CD4-positive, CD25-positive, alpha-beta regulatory T cell (primary cell): ENCODE measurements around the gene RELB. TPM values are rescaled to one million over a fixed set of nuclear protein-coding genes. Genes with fewer than 3 reads are reported as not detected.

ENCODE experiments used
- ATAC-seq, 2 donors: fragments of 150-1000 bp; cut with Tn5 transposase; one replicate each; pipeline ENCODE4 v1.10.0; 2021; ENCODE audit warnings: low read depth in 2 of 2, moderate number of reproducible peaks in 2 of 2, moderate library complexity in 1 of 2
- DNase-seq, 3 donors: peaks; one replicate each; pipeline versions ENCODE4 v3.0.0 to v3.0.0-alpha.2; 2012 to 2022; ENCODE audit warnings: mixed read lengths in 1 of 3
- H3K27ac ChIP-seq: one replicate; pipeline ENCODE4 v1.7.0; 2013; ENCODE audit warnings: mild to moderate bottlenecking, low read length; ENCODE audit not compliant: insufficient read depth, poor library complexity, severe bottlenecking
- H3K27me3 ChIP-seq: one replicate; pipeline ENCODE4 v1.7.0; 2013; ENCODE audit warnings: low read length; ENCODE audit not compliant: control insufficient read depth, insufficient read depth
- H3K36me3 ChIP-seq: one replicate; pipeline ENCODE4 v1.7.0; 2013; ENCODE audit warnings: mild to moderate bottlenecking, low read length, moderate library complexity; ENCODE audit not compliant: control insufficient read depth, insufficient read depth
- H3K4me1 ChIP-seq: 2 replicates; pipeline ENCODE4 v1.7.0; 2013; ENCODE audit warnings: mild to moderate bottlenecking, low read length; ENCODE audit not compliant: insufficient read depth, control insufficient read depth, poor library complexity, severe bottlenecking
- H3K4me3 ChIP-seq: one replicate; pipeline ENCODE4 v1.7.0; 2013; ENCODE audit warnings: low read depth, mild to moderate bottlenecking, low read length, moderate library complexity
- H3K9me3 ChIP-seq, 2 experiments: 1 replicate in 1 of 2; 2 replicates in 1 of 2; pipeline ENCODE4 v1.7.0; 2013; ENCODE audit warnings: low read length in 2 of 2, mild to moderate bottlenecking in 1 of 2, moderate library complexity in 1 of 2; ENCODE audit not compliant: control insufficient read depth in 2 of 2
- H3K27ac Mint-ChIP-seq, 3 donors: one replicate each; pipeline ENCODE4 v1.8.0; 2020 to 2022; ENCODE audit warnings: mild to moderate bottlenecking in 3 of 3, mixed read lengths in 3 of 3, moderate library complexity in 2 of 3
- H3K27me3 Mint-ChIP-seq: one replicate; pipeline ENCODE4 v1.8.0; 2022; ENCODE audit warnings: mild to moderate bottlenecking, mixed read lengths
- H3K36me3 Mint-ChIP-seq: one replicate; pipeline ENCODE4 v1.8.0; 2020; ENCODE audit warnings: mixed read lengths
- H3K4me1 Mint-ChIP-seq, 4 donors: one replicate each; pipeline ENCODE4 v1.8.0; 2020 to 2022; ENCODE audit warnings: mixed read lengths in 4 of 4, mild to moderate bottlenecking in 1 of 4
- H3K4me3 Mint-ChIP-seq, 4 donors: one replicate each; pipeline ENCODE4 v1.8.0; 2020 to 2022; ENCODE audit warnings: mild to moderate bottlenecking in 4 of 4, mixed read lengths in 4 of 4, moderate library complexity in 3 of 4
- H3K9me3 Mint-ChIP-seq, 7 donors: one replicate each; pipeline ENCODE4 v1.8.0; 2020 to 2022; ENCODE audit warnings: mixed read lengths in 7 of 7, mild to moderate bottlenecking in 3 of 7, moderate library complexity in 2 of 7
- polyA plus RNA-seq, 4 donors: library from polyadenylated mRNA; unstranded; fragments of 300-500 nt; fragmentation: Illumina TruSeq; gene quantifications; one replicate each; pipeline ENCODE4 v1.2.3, GENCODE V29; 2021
- total RNA-seq: library from RNA; stranded (reverse); gene quantifications from one replicate; pipeline ENCODE4 v1.2.3, GENCODE V29; 2022

Gene RELB
- total and polyA plus RNA-seq, 5 donors from 2014 or later: 5.5 to 107 (median 10.6) TPM

GRCh38 chr19:45082170-45082569 lies 80.9 kb downstream of the RELB start:
- no peak overlapping the region for H3K4me3 ChIP-seq
- H3K27ac Mint-ChIP-seq: peak overlapping the region in 1 of 3 donors; percentile 75
- DNase-seq (no peak), ATAC-seq (no peak)
- peaks cover 24% of the 10 kb centered on the region for H3K4me1 ChIP-seq
- H3K36me3 ChIP-seq: peaks cover 13% of the 10 kb centered on the region
- H3K4me3 Mint-ChIP-seq: peak overlapping the region; percentile 31 to 81 (median 60)
- peaks cover 17% of the 10 kb centered on the region for H3K36me3 Mint-ChIP-seq
- peaks cover 0 to 1% (median 0%) of the 10 kb centered on the region in 7 donors for H3K9me3 Mint-ChIP-seq
- no peaks in the 10 kb centered on the region for H3K9me3 ChIP-seq
- H3K27me3 Mint-ChIP-seq: no peaks in the 10 kb centered on the region
- peaks cover 0 to 58% (median 16%) of the 10 kb centered on the region in 4 donors for H3K4me1 Mint-ChIP-seq
- no peak overlapping the region for H3K27ac ChIP-seq
- no peaks in the 10 kb centered on the region for H3K27me3 ChIP-seq

GRCh38 chr19:45086480-45086879 lies 85.2 kb downstream of the RELB start:
- peaks cover 9% of the 10 kb centered on the region for H3K4me1 ChIP-seq
- DNase-seq (no peak), ATAC-seq (no peak)
- H3K4me1 Mint-ChIP-seq: peaks cover 9 to 39% (median 14%) of the 10 kb centered on the region in 4 donors
- H3K27ac ChIP-seq: no peak overlapping the region
- H3K4me3 Mint-ChIP-seq: peak overlapping the region in 1 of 4 donors; percentile 49
- H3K27ac Mint-ChIP-seq: peak overlapping the region in 1 of 3 donors; percentile 52
- no peak overlapping the region for H3K4me3 ChIP-seq
- no peaks in the 10 kb centered on the region for H3K9me3 ChIP-seq
- peaks cover 16% of the 10 kb centered on the region for H3K36me3 ChIP-seq
- peaks cover 25% of the 10 kb centered on the region for H3K36me3 Mint-ChIP-seq
- no peaks in the 10 kb centered on the region for H3K27me3 Mint-ChIP-seq
- no peaks in the 10 kb centered on the region for H3K27me3 ChIP-seq
- H3K9me3 Mint-ChIP-seq: peaks cover 0 to 2% (median 0%) of the 10 kb centered on the region in 7 donors

- Histone ChIP-seq H3K4me3 (no peak overlapping the region), H3K9me3 (no peaks in the 10 kb centered on the region), H3K36me3 (peaks cover 7% of the 10 kb centered on the region), H3K27me3 (no peaks in the 10 kb centered on the region), H3K4me1 (peaks cover 9% of the 10 kb centered on the region), H3K27ac (no peak overlapping the region)
- ATAC-seq (peak in 1 of 2 donors; percentile 27), DNase-seq (peak in 2 of 3 donors; percentile 18 to 56)
- Mint-ChIP-seq H3K36me3 (peaks cover 16% of the 10 kb centered on the region), H3K4me1 (peaks cover 7 to 37% (median 18%) of the 10 kb centered on the region in 4 donors), H3K4me3 (peak overlapping the region in 2 of 4 donors; percentile 48 to 71), H3K27ac (peak overlapping the region; percentile 52 to 91 (median 80)), H3K27me3 (peaks cover 1% of the 10 kb centered on the region), H3K9me3 (peaks cover 0 to 3% (median 0%) of the 10 kb centered on the region in 7 donors)
These were observed 86.3 kb downstream of the RELB start for GRCh38 chr19:45087531-45087930.

Other genes with a start within 250 kb of the RELB start
- not detected for gene CBLC, start 223.6 kb upstream of the RELB start, total RNA-seq
- not detected for gene CBLC, start 223.6 kb upstream of the RELB start, polyA plus RNA-seq
- not detected for gene BCAM, start 192.4 kb upstream of the RELB start, total RNA-seq
- not detected for gene BCAM, start 192.4 kb upstream of the RELB start, polyA plus RNA-seq
- 1.1 TPM for gene NECTIN2, start 155.2 kb upstream of the RELB start, total RNA-seq
- gene NECTIN2, start 155.2 kb upstream of the RELB start, polyA plus RNA-seq: not detected
- gene TOMM40, start 110.2 kb upstream of the RELB start, total RNA-seq: 26.4 TPM
- gene TOMM40, start 110.2 kb upstream of the RELB start, polyA plus RNA-seq: 10 to 100 TPM; 22.8 to 27.8 (median 24.8) TPM
- gene APOE, start 95.7 kb upstream of the RELB start, total RNA-seq: 1.4 TPM
- not detected for gene APOE, start 95.7 kb upstream of the RELB start, polyA plus RNA-seq
- not detected for gene APOC1, start 86.9 kb upstream of the RELB start, total RNA-seq
- gene APOC1, start 86.9 kb upstream of the RELB start, polyA plus RNA-seq: not detected
- not detected for gene APOC4, start 59.2 kb upstream of the RELB start, total RNA-seq
- gene APOC4, start 59.2 kb upstream of the RELB start, polyA plus RNA-seq: not detected
- not detected for gene APOC2, start 55.4 kb upstream of the RELB start, total RNA-seq
- gene APOC2, start 55.4 kb upstream of the RELB start, polyA plus RNA-seq: not detected
- gene CLPTM1, start 46.1 kb upstream of the RELB start, total RNA-seq: 81.5 TPM
- gene CLPTM1, start 46.1 kb upstream of the RELB start, polyA plus RNA-seq: 10 to 100 TPM; 16.7 to 20.3 (median 19.2) TPM
- gene CLASRP, start 37.6 kb downstream of the RELB start, total RNA-seq: 189 TPM
- 1 to 10 TPM; 3.9 to 4.9 (median 4.3) TPM for gene CLASRP, start 37.6 kb downstream of the RELB start, polyA plus RNA-seq
- gene ZNF296, start 75.0 kb downstream of the RELB start, total RNA-seq: 3.0 TPM
- 1 to 10 TPM; 1.8 to 2.5 (median 2.0) TPM for gene ZNF296, start 75.0 kb downstream of the RELB start, polyA plus RNA-seq
- gene GEMIN7, start 77.8 kb downstream of the RELB start, total RNA-seq: 6.6 TPM
- 10 to 100 TPM; 64.6 to 93.1 (median 79.7) TPM for gene GEMIN7, start 77.8 kb downstream of the RELB start, polyA plus RNA-seq
- gene PPP1R37, start 91.7 kb downstream of the RELB start, total RNA-seq: 17.4 TPM
- gene PPP1R37, start 91.7 kb downstream of the RELB start, polyA plus RNA-seq: 1 to 10 TPM in 1 of 4 donors, under 1 TPM in 3; 0.61 to 1.0 (median 0.65) TPM
- 0.72 TPM for gene NKPD1, start 159.5 kb downstream of the RELB start, total RNA-seq
- under 1 TPM; 0.05 to 0.28 (median 0.15) TPM for gene NKPD1, start 159.5 kb downstream of the RELB start, polyA plus RNA-seq
- gene TRAPPC6A, start 176.8 kb downstream of the RELB start, total RNA-seq: 54.7 TPM
- 100 to 1,000 TPM; 161 to 182 (median 171) TPM for gene TRAPPC6A, start 176.8 kb downstream of the RELB start, polyA plus RNA-seq
- gene BLOC1S3, start 177.3 kb downstream of the RELB start, total RNA-seq: 22.9 TPM
- 10 to 100 TPM; 12.8 to 21.0 (median 17.4) TPM for gene BLOC1S3, start 177.3 kb downstream of the RELB start, polyA plus RNA-seq
- gene EXOC3L2, start 243.9 kb downstream of the RELB start, total RNA-seq: not detected
- not detected for gene EXOC3L2, start 243.9 kb downstream of the RELB start, polyA plus RNA-seq
- gene MARK4, start 249.8 kb downstream of the RELB start, total RNA-seq: 61.0 TPM
- gene MARK4, start 249.8 kb downstream of the RELB start, polyA plus RNA-seq: 1 to 10 TPM in 2 of 4 donors, under 1 TPM in 2; 0.38 to 1.6 (median 0.85) TPM